K562 (cell line): Measurements from ENCODE around the gene TRIM4. TPM values are rescaled to one million over a fixed set of nuclear protein-coding genes. Genes with fewer than 3 reads are reported as not detected.

Experiments used
- ATF1 ChIP-seq, 2 experiments: fragments of 450-650 bp in 1 of 2; IDR thresholded peaks; 2 replicates each; pipeline ENCODE4 v1.6.1; 2016; ENCODE audit warnings: missing compliant biosample characterization in 1 of 2, missing genetic modification characterization in 1 of 2
- CCAR2 ChIP-seq: fragments of 200-400 bp; formaldehyde crosslinking; IDR thresholded peaks from 2 replicates; pipeline ENCODE4 v1.6.1; 2017; ENCODE audit warnings: mild to moderate bottlenecking, low read depth, low read length
- HNRNPK ChIP-seq: fragments of 200-400 bp; formaldehyde crosslinking; IDR thresholded peaks from one replicate; pipeline ENCODE4 v1.6.1; 2018; ENCODE audit warnings: mild to moderate bottlenecking, low read depth, low read length; ENCODE audit not compliant: poor library complexity, severe bottlenecking
- PCBP1 ChIP-seq: fragments of 200-400 bp; formaldehyde crosslinking; IDR thresholded peaks from 2 replicates; pipeline ENCODE4 v1.6.1; 2018; ENCODE audit warnings: mild to moderate bottlenecking, low read depth, low read length; ENCODE audit not compliant: poor library complexity, severe bottlenecking
- PHF21A ChIP-seq: fragments of 450-650 bp; IDR thresholded peaks from 2 replicates; pipeline ENCODE4 v1.6.1; 2017; ENCODE audit warnings: low read depth, borderline replicate concordance
- POLR2G ChIP-seq: fragments of 200-400 bp; formaldehyde crosslinking; IDR thresholded peaks from 2 replicates; pipeline ENCODE4 v1.6.1; 2017; ENCODE audit warnings: low read depth, mild to moderate bottlenecking, antibody characterized with exemption, low read length, moderate library complexity
- RAD51 ChIP-seq: fragments of 450-650 bp; IDR thresholded peaks from 2 replicates; pipeline ENCODE4 v1.7.1; 2016; ENCODE audit warnings: low read depth, mild to moderate bottlenecking, borderline replicate concordance
- RBM14 ChIP-seq: fragments of 200-400 bp; formaldehyde crosslinking; IDR thresholded peaks from 2 replicates; pipeline ENCODE4 v1.6.1; 2018; ENCODE audit warnings: low read depth, mild to moderate bottlenecking, low read length, moderate library complexity, borderline replicate concordance; ENCODE audit not compliant: insufficient read depth
- SMAD3 ChIP-seq: fragments of 450-650 bp; formaldehyde crosslinking; conservative IDR thresholded peaks from 2 replicates; pipeline ENCODE4 v1.4.0; 2020; ENCODE audit warnings: mild to moderate bottlenecking
- SMARCA4 ChIP-seq: fragments of 450-650 bp; IDR thresholded peaks from 2 replicates; pipeline ENCODE4 v1.6.1; 2016
- SNRNP70 ChIP-seq: fragments of 200-400 bp; formaldehyde crosslinking; optimal IDR thresholded peaks from 2 replicates; pipeline ENCODE3; 2017; ENCODE audit warnings: low read depth, low read length
- SOX6 ChIP-seq: fragments of 450-650 bp; IDR thresholded peaks from 2 replicates; pipeline ENCODE4 v1.6.1; 2014; ENCODE audit warnings: mild to moderate bottlenecking
- TBP ChIP-seq: optimal IDR thresholded peaks from 2 replicates; pipeline ENCODE3; 2011; ENCODE audit warnings: low read depth, low read length, improper control_type of control experiment
- ZC3H4 ChIP-seq: sonication (generic); formaldehyde crosslinking; IDR thresholded peaks from 2 replicates; pipeline ENCODE4 v1.9.0; 2021; ENCODE audit warnings: missing genetic modification reagents, borderline replicate concordance
- ZKSCAN3 ChIP-seq: fragments of 250-450 bp; sonication (Bioruptor Pico); IDR thresholded peaks from 2 replicates; pipeline ENCODE4 v1.4.0; 2020
- ZNF445 ChIP-seq: fragments of 250-450 bp; sonication (Bioruptor Pico); IDR thresholded peaks from 2 replicates; pipeline ENCODE4 v1.4.0; 2020; ENCODE audit warnings: low read depth, mild to moderate bottlenecking, moderate library complexity
- ZSCAN29 ChIP-seq: fragments of 450-650 bp; IDR thresholded peaks from 2 replicates; pipeline ENCODE4 v1.6.1; 2017
- polyA plus RNA-seq, 8 experiments: library from polyadenylated mRNA; depleted of rRNA in 4 of 8; stranded (reverse) in 5 of 8; unstranded in 3 of 8; fragments of >200 nt; fragmentation: Nextera tagmentation in 2 of 8; fragmentation: Illumina TruSeq in 1 of 8; extraction: Ambion mirVana in 2 of 8; extraction: Trizol in 1 of 8; gene quantifications; 2 replicates each; pipeline versions ENCODE4 v1.2.1 to v1.2.3, GENCODE V29; 2011 to 2014; ENCODE audit warnings: inconsistent platforms in 1 of 8, missing spikeins in 1 of 8
- total RNA-seq, 7 experiments: library from RNA; depleted of rRNA in 6 of 7; stranded (reverse); fragments of >200 nt in 6 of 7; fragmentation: Illumina TruSeq in 2 of 7; extraction: Trizol in 2 of 7; gene quantifications; 2 replicates each; pipeline versions ENCODE4 v1.2.1 to v1.2.3, GENCODE V29; 2011 to 2021; ENCODE audit warnings: low replicate concordance in 1 of 7
- TF ChIP-seq, protein P1 (sequence below): fragments of 450-650 bp; IDR thresholded peaks from 2 replicates; pipeline ENCODE4 v1.6.1; 2016; ENCODE audit warnings: borderline replicate concordance
- TF ChIP-seq, protein P2 (sequence below): fragments of 250-450 bp; sonication (Bioruptor Pico); IDR thresholded peaks from 2 replicates; pipeline ENCODE4 v1.4.0; 2020; ENCODE audit warnings: mild to moderate bottlenecking, moderate library complexity
- TF ChIP-seq, protein P3 (sequence below): fragments of 450-650 bp; conservative IDR thresholded peaks from 2 replicates; pipeline ENCODE4 v1.6.1; 2016; ENCODE audit warnings: missing genetic modification characterization, low read depth, mild to moderate bottlenecking, missing compliant biosample characterization, moderate library complexity
- TF ChIP-seq, protein P4 (sequence below): fragments of 250-450 bp; sonication (Bioruptor Pico); IDR thresholded peaks from 2 replicates; pipeline ENCODE4 v1.5.0; 2021

TRIM4 gene
- total and polyA plus RNA-seq, 9 of the 15 experiments (the other 6 are each of a cell fraction or from before 2014, with no cell fraction given): 6.2 to 28.3 (median 22.4) TPM

DNA sequence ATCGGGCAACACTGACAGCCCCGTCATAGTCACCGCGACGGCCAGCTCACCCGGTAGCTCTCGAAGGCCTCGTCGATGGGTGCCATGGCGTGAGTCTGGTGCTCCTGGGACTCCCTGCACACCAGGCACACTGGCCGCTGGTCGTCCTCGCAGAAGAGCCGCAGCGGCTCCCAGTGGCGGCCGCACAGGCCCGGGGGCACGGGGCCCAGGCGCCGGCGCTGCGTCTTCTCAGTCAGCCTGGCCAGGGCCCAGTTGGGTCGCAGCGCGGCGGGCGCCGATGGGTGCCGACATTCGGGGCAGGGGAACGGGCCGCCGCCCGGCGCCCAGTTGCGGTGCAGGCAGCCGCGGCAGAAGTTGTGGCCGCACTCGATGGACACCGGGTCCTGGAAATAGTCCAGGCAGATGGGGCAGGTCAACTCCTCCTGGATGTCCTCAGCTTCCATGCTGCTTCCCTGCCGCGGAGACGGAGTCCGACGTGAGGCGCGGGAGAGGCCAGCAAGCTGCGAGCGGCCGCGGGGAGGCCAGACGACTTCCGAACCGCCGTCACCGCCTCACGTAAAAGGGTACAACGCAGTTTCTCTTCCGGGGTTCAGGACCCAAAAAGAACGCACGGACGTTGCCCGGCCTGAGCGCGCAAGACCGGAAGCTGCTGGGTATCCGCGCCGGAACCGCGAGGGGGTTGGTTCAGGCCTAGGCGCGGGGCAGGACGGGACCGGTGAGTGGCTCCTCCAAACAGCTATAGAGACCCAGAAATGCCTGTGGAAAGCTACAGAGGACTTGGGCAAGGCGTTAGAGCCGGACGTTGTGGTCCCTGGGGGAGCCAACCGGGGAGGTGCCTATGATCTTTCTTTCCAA lies at the start of gene TRIM4 (continued):
- no peak for TF ChIP-seq CCAR2
- TF ChIP-seq, protein P1, sequence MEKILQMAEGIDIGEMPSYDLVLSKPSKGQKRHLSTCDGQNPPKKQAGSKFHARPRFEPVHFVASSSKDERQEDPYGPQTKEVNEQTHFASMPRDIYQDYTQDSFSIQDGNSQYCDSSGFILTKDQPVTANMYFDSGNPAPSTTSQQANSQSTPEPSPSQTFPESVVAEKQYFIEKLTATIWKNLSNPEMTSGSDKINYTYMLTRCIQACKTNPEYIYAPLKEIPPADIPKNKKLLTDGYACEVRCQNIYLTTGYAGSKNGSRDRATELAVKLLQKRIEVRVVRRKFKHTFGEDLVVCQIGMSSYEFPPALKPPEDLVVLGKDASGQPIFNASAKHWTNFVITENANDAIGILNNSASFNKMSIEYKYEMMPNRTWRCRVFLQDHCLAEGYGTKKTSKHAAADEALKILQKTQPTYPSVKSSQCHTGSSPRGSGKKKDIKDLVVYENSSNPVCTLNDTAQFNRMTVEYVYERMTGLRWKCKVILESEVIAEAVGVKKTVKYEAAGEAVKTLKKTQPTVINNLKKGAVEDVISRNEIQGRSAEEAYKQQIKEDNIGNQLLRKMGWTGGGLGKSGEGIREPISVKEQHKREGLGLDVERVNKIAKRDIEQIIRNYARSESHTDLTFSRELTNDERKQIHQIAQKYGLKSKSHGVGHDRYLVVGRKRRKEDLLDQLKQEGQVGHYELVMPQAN: no peak; the same call in 1 of the 2 replicates
- TF ChIP-seq HNRNPK: no peak
- no peak for TF ChIP-seq SMARCA4
- TF ChIP-seq, protein P2, sequence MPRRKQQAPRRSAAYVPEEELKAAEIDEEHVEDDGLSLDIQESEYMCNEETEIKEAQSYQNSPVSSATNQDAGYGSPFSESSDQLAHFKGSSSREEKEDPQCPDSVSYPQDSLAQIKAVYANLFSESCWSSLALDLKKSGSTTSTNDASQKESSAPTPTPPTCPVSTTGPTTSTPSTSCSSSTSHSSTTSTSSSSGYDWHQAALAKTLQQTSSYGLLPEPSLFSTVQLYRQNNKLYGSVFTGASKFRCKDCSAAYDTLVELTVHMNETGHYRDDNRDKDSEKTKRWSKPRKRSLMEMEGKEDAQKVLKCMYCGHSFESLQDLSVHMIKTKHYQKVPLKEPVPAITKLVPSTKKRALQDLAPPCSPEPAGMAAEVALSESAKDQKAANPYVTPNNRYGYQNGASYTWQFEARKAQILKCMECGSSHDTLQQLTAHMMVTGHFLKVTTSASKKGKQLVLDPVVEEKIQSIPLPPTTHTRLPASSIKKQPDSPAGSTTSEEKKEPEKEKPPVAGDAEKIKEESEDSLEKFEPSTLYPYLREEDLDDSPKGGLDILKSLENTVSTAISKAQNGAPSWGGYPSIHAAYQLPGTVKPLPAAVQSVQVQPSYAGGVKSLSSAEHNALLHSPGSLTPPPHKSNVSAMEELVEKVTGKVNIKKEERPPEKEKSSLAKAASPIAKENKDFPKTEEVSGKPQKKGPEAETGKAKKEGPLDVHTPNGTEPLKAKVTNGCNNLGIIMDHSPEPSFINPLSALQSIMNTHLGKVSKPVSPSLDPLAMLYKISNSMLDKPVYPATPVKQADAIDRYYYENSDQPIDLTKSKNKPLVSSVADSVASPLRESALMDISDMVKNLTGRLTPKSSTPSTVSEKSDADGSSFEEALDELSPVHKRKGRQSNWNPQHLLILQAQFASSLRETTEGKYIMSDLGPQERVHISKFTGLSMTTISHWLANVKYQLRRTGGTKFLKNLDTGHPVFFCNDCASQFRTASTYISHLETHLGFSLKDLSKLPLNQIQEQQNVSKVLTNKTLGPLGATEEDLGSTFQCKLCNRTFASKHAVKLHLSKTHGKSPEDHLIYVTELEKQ: no peak
- TF ChIP-seq ZKSCAN3 (CRISPR knock-in tag): no peak
- TF ChIP-seq SOX6: no peak; the same call in 1 of the 2 replicates
- TF ChIP-seq RBM14: no peak
- no peak for TF ChIP-seq ATF1 (CRISPR knock-in tag; IDR thresholded peaks at IDR 0.05)
- TF ChIP-seq ATF1 (tag; IDR thresholded peaks at IDR 0.05): peak; percentile 91
- TF ChIP-seq PHF21A: no peak
- peak; percentile 80 for TF ChIP-seq TBP
- TF ChIP-seq ZC3H4 (CRISPR knock-in tag): no peak
- no peak for TF ChIP-seq ZNF445 (CRISPR knock-in tag)
- no peak for TF ChIP-seq SMAD3 (CRISPR knock-in tag)
- no peak for TF ChIP-seq PCBP1
- TF ChIP-seq, protein P3, sequence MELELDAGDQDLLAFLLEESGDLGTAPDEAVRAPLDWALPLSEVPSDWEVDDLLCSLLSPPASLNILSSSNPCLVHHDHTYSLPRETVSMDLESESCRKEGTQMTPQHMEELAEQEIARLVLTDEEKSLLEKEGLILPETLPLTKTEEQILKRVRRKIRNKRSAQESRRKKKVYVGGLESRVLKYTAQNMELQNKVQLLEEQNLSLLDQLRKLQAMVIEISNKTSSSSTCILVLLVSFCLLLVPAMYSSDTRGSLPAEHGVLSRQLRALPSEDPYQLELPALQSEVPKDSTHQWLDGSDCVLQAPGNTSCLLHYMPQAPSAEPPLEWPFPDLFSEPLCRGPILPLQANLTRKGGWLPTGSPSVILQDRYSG (tag): no peak; the same call in 1 of the 2 replicates
- no peak; the same call in 1 of the 2 replicates for TF ChIP-seq ZSCAN29
- TF ChIP-seq, protein P4, sequence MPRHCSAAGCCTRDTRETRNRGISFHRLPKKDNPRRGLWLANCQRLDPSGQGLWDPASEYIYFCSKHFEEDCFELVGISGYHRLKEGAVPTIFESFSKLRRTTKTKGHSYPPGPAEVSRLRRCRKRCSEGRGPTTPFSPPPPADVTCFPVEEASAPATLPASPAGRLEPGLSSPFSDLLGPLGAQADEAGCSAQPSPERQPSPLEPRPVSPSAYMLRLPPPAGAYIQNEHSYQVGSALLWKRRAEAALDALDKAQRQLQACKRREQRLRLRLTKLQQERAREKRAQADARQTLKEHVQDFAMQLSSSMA: 0 out of 2 replicates have a peak, but pooled peaks have one; percentile 39
- TF ChIP-seq SNRNP70: no peak
- TF ChIP-seq POLR2G: peak; percentile 97
- TF ChIP-seq RAD51: no peak
